HepG2 (cell line): ENCODE measurements around the gene CFAP70. TPM values are rescaled to one million over a fixed set of nuclear protein-coding genes. Genes with fewer than 3 reads are reported as not detected.

Experiments used
- CCDC6 ChIP-seq: sonication (generic); formaldehyde crosslinking; IDR thresholded peaks from 2 replicates; pipeline ENCODE4 v1.8.1; 2022; ENCODE audit warnings: mild to moderate bottlenecking, missing genetic modification reagents, moderate library complexity
- MAZ ChIP-seq, 2 experiments: sonication (generic) in 1 of 2; formaldehyde crosslinking in 1 of 2; IDR thresholded peaks; 2 replicates each; pipeline versions ENCODE4 v1.5.0 to v1.6.1; 2012 to 2020; ENCODE audit warnings: low read depth in 2 of 2, mild to moderate bottlenecking in 2 of 2, borderline replicate concordance in 1 of 2, improper control_type of control experiment in 1 of 2, low read length in 1 of 2, missing genetic modification reagents in 1 of 2, moderate library complexity in 1 of 2
- NR2F6 ChIP-seq, 2 experiments: IDR thresholded peaks; 2 replicates each; pipeline ENCODE4 v1.6.1; 2016; ENCODE audit warnings: antibody characterized with exemption in 1 of 2, mild to moderate bottlenecking in 1 of 2
- SCMH1 ChIP-seq: sonication (generic); formaldehyde crosslinking; IDR thresholded peaks from 2 replicates; pipeline ENCODE4 v1.9.0; 2021; ENCODE audit warnings: missing genetic modification reagents, mild to moderate bottlenecking, borderline replicate concordance
- TBX2 ChIP-seq: sonication (generic); formaldehyde crosslinking; IDR thresholded peaks from 2 replicates; pipeline ENCODE4 v1.5.0; 2020; ENCODE audit warnings: missing genetic modification reagents, mild to moderate bottlenecking, borderline replicate concordance
- THAP11 ChIP-seq: IDR thresholded peaks from 2 replicates; pipeline ENCODE4 v1.6.1; 2016; ENCODE audit warnings: missing biosample characterization, missing genetic modification reagents
- TSC22D2 ChIP-seq: sonication (generic); formaldehyde crosslinking; IDR thresholded peaks from 2 replicates; pipeline ENCODE4 v1.5.1; 2020; ENCODE audit warnings: missing genetic modification reagents, mild to moderate bottlenecking, borderline replicate concordance
- ZFP37 ChIP-seq: sonication (generic); formaldehyde crosslinking; IDR thresholded peaks from 2 replicates; pipeline ENCODE4 v1.4.0; 2020; ENCODE audit warnings: missing genetic modification reagents, borderline replicate concordance
- ZFX ChIP-seq: sonication (generic); formaldehyde crosslinking; IDR thresholded peaks from 2 replicates; pipeline ENCODE4 v1.4.0; 2020; ENCODE audit warnings: mild to moderate bottlenecking, low read depth, missing genetic modification reagents, moderate library complexity
- ZNF383 ChIP-seq: sonication (generic); formaldehyde crosslinking; IDR thresholded peaks from 2 replicates; pipeline ENCODE4 v1.4.0; 2020; ENCODE audit warnings: missing genetic modification reagents, mild to moderate bottlenecking, borderline replicate concordance
- ZNF773 ChIP-seq: sonication (generic); formaldehyde crosslinking; IDR thresholded peaks from 2 replicates; pipeline ENCODE4 v1.4.0; 2020; ENCODE audit warnings: missing genetic modification reagents, borderline replicate concordance
- ZNF775 ChIP-seq: sonication (generic); formaldehyde crosslinking; IDR thresholded peaks from 2 replicates; pipeline ENCODE4 v1.4.0; 2020; ENCODE audit warnings: missing genetic modification reagents, mild to moderate bottlenecking, moderate library complexity, borderline replicate concordance
- ZNF878 ChIP-seq: sonication (generic); formaldehyde crosslinking; IDR thresholded peaks from 2 replicates; pipeline ENCODE4 v1.8.1; 2023; ENCODE audit warnings: mild to moderate bottlenecking, missing genetic modification reagents, moderate library complexity
- polyA plus RNA-seq, 8 experiments: library from polyadenylated mRNA; depleted of rRNA in 3 of 8; stranded (reverse) in 7 of 8; unstranded in 1 of 8; fragments of >200 nt; fragmentation: Illumina TruSeq in 4 of 8; extraction: Trizol in 4 of 8; gene quantifications; 2 replicates each; pipeline versions ENCODE4 v1.2.1 to v1.2.3, GENCODE V29; 2011 to 2016; ENCODE audit warnings: low read depth in 4 of 8, missing spikeins in 1 of 8, mixed read lengths in 1 of 8; ENCODE audit not compliant: insufficient read depth in 1 of 8
- total RNA-seq, 5 experiments: library from RNA; depleted of rRNA; stranded (reverse); fragments of >200 nt; fragmentation: Illumina TruSeq; extraction: Trizol; gene quantifications; 2 replicates each; pipeline ENCODE4 v1.2.3, GENCODE V29; 2016; ENCODE audit warnings: low read depth in 1 of 5
- TF ChIP-seq, protein P1 (sequence below), 2 experiments: fragments of 450-650 bp in 1 of 2; sonication (generic) in 1 of 2; formaldehyde crosslinking in 1 of 2; IDR thresholded peaks; 2 replicates each; pipeline versions ENCODE4 v1.6.1 to v1.8.0; 2016 to 2022; ENCODE audit warnings: antibody characterized with exemption in 1 of 2, mild to moderate bottlenecking in 1 of 2, missing genetic modification reagents in 1 of 2
- TF ChIP-seq, protein P2 (sequence below): sonication (generic); formaldehyde crosslinking; IDR thresholded peaks from 2 replicates; pipeline ENCODE4 v1.5.0; 2020; ENCODE audit warnings: missing genetic modification reagents
- TF ChIP-seq, protein P3 (sequence below): IDR thresholded peaks from 2 replicates; pipeline ENCODE4 v1.6.1; 2016; ENCODE audit warnings: missing compliant biosample characterization, missing genetic modification reagents, borderline replicate concordance

CFAP70 gene
- total and polyA plus RNA-seq, 2 of the 13 experiments (the other 11 are each of a cell fraction or from before 2014, with no cell fraction given) = 0.27 to 0.38 TPM

DNA sequence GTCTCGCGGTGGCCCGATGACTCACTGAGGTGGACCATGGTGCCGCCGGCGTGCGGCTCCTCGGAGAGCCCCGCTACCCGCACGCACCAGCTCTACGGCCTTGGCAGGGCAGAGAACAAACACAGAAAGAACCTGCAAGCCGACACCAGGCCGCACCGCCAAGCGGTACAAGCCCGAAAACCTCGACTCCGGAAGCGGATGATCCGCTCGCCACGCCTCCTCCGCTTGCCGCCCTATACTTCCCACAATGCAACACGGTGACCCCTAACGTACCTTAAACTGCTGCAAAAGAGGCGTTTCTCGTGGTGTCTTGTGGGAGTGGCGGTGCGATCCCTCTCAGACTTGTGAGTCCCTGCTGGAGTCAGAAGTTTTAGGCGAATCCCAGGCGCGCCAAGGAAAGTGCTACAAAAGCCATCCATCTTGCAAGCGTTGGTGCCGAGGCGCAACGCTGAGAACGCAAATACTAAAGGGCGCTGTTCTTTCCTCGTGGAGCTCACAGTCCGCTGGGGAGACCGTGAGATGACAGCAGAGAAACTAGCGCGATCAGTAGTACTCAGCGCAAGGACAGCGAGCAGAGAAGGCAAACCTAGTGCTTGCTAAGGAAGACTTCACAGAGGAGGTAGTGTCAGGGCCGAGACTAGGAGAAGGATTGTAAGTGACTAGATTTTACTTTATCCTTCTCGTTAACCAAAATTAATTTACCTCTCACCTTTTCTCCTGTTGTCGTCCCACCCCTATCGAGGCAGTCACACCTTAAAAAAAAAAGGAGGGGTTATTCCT lies 106.0 kb downstream of the CFAP70 start, which contains the start of gene MRPS16 (continued):
- TF ChIP-seq, protein P1, sequence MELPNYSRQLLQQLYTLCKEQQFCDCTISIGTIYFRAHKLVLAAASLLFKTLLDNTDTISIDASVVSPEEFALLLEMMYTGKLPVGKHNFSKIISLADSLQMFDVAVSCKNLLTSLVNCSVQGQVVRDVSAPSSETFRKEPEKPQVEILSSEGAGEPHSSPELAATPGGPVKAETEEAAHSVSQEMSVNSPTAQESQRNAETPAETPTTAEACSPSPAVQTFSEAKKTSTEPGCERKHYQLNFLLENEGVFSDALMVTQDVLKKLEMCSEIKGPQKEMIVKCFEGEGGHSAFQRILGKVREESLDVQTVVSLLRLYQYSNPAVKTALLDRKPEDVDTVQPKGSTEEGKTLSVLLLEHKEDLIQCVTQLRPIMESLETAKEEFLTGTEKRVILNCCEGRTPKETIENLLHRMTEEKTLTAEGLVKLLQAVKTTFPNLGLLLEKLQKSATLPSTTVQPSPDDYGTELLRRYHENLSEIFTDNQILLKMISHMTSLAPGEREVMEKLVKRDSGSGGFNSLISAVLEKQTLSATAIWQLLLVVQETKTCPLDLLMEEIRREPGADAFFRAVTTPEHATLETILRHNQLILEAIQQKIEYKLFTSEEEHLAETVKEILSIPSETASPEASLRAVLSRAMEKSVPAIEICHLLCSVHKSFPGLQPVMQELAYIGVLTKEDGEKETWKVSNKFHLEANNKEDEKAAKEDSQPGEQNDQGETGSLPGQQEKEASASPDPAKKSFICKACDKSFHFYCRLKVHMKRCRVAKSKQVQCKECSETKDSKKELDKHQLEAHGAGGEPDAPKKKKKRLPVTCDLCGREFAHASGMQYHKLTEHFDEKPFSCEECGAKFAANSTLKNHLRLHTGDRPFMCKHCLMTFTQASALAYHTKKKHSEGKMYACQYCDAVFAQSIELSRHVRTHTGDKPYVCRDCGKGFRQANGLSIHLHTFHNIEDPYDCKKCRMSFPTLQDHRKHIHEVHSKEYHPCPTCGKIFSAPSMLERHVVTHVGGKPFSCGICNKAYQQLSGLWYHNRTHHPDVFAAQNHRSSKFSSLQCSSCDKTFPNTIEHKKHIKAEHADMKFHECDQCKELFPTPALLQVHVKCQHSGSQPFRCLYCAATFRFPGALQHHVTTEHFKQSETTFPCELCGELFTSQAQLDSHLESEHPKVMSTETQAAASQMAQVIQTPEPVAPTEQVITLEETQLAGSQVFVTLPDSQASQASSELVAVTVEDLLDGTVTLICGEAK (IDR thresholded peaks at IDR 0.05) = no peak
- TF ChIP-seq, protein P1 (CRISPR knock-in tag; IDR thresholded peaks at IDR 0.05) = peak; percentile 36
- TF ChIP-seq TBX2 (CRISPR knock-in tag) (peak; percentile 71; the same call in 1 of the 2 replicates), TSC22D2 (CRISPR knock-in tag) (peak; percentile 90; the same call in 1 of the 2 replicates), CCDC6 (CRISPR knock-in tag) (peak; percentile 58; the same call in 1 of the 2 replicates), ZFX (peak; percentile 98), ZNF773 (CRISPR knock-in tag) (no peak), MAZ (IDR thresholded peaks at IDR 0.05; ENCODE audit: borderline replicate concordance, low read depth, low read length) (0 out of 2 replicates have a peak, but pooled peaks have one; percentile 16), MAZ (CRISPR knock-in tag; IDR thresholded peaks at IDR 0.05; ENCODE audit: low read depth) (no peak; the same call in 1 of the 2 replicates), NR2F6 (IDR thresholded peaks at IDR 0.05) (no peak; the same call in 1 of the 2 replicates), NR2F6 (CRISPR knock-in tag; IDR thresholded peaks at IDR 0.05) (peak; percentile 81), THAP11 (peak; percentile 96), ZFP37 (no peak), ZNF878 (CRISPR knock-in tag) (peak; percentile 80; the same call in 1 of the 2 replicates), ZNF383 (no peak), ZNF775 (CRISPR knock-in tag) (peak; percentile 30; the same call in 1 of the 2 replicates), SCMH1 (CRISPR knock-in tag) (no peak)
- TF ChIP-seq, protein P2, sequence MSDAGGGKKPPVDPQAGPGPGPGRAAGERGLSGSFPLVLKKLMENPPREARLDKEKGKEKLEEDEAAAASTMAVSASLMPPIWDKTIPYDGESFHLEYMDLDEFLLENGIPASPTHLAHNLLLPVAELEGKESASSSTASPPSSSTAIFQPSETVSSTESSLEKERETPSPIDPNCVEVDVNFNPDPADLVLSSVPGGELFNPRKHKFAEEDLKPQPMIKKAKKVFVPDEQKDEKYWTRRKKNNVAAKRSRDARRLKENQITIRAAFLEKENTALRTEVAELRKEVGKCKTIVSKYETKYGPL = no peak; the same call in 1 of the 2 replicates
- TF ChIP-seq, protein P3, sequence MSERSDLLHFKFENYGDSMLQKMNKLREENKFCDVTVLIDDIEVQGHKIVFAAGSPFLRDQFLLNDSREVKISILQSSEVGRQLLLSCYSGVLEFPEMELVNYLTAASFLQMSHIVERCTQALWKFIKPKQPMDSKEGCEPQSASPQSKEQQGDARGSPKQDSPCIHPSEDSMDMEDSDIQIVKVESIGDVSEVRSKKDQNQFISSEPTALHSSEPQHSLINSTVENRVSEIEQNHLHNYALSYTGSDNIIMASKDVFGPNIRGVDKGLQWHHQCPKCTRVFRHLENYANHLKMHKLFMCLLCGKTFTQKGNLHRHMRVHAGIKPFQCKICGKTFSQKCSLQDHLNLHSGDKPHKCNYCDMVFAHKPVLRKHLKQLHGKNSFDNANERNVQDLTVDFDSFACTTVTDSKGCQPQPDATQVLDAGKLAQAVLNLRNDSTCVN (CRISPR knock-in tag) = peak; percentile 74; the same call in 1 of the 2 replicates
